OCI-LY3 (cell line): ENCODE data around the gene IRAG1.

Experiments used
- H2AFZ ChIP-seq: fragments of 200-600, 300-600 bp; shearing (Covaris generic); 2 replicates; pipeline ENCODE4 v1.6.0; 2014; ENCODE audit warnings: antibody characterized with exemption, low read depth, low read length
- H3K27ac ChIP-seq: fragments of 200-600, 300-600 bp; sonication (generic); 2 replicates; pipeline ENCODE4 v1.5.1; 2014; ENCODE audit warnings: mild to moderate bottlenecking, low read length, moderate library complexity, mixed read lengths
- H3K27me3 ChIP-seq: fragments of 200-600, 300-600 bp; sonication (generic); 2 replicates; pipeline ENCODE4 v1.6.1; 2014; ENCODE audit warnings: low read depth, low read length, mixed read lengths
- H3K36me3 ChIP-seq: fragments of 200-600, 300-600 bp; sonication (generic); replicated peaks from 2 replicates; pipeline ENCODE3; 2014; ENCODE audit warnings: low read depth, low read length, mixed read lengths
- H3K4me1 ChIP-seq: fragments of 300-600, 200-600 bp; sonication (generic); 2 replicates; pipeline ENCODE4 v1.6.1; 2014; ENCODE audit warnings: low read length, mixed read lengths
- H3K4me2 ChIP-seq: fragments of 200-600, 300-600 bp; sonication (generic); 2 replicates; pipeline ENCODE4 v1.6.1; 2014; ENCODE audit warnings: low read length, mixed read lengths
- H3K4me3 ChIP-seq: fragments of 300-600, 200-600 bp; sonication (generic); 2 replicates; pipeline ENCODE4 v1.5.1; 2014; ENCODE audit warnings: antibody characterized with exemption, mild to moderate bottlenecking, low read length, moderate library complexity
- H3K79me2 ChIP-seq: fragments of 300-600, 200-600 bp; shearing (Covaris generic); 2 replicates; pipeline ENCODE4 v1.6.1; 2014; ENCODE audit warnings: mild to moderate bottlenecking, low read length, mixed read lengths
- H3K9ac ChIP-seq: fragments of 300-600, 200-600 bp; shearing (Covaris generic); 2 replicates; pipeline ENCODE4 v1.6.0; 2014; ENCODE audit warnings: mild to moderate bottlenecking, low read length, moderate library complexity
- H3K9me3 ChIP-seq: fragments of 200-600, 300-600 bp; shearing (Covaris generic); 2 replicates; pipeline ENCODE4 v1.6.1; 2014; ENCODE audit warnings: low read length, mixed read lengths; ENCODE audit not compliant: insufficient read depth
- H4K20me1 ChIP-seq: fragments of 200-600, 300-600 bp; sonication (generic); 2 replicates; pipeline ENCODE4 v1.6.1; 2016; ENCODE audit warnings: low read length, mixed read lengths; ENCODE audit not compliant: insufficient read depth
- EZH2phosphoT487 ChIP-seq: fragments of 200-600 bp; shearing (Covaris generic); IDR thresholded peaks from 2 replicates; pipeline ENCODE4 v1.6.1; 2018; ENCODE audit warnings: antibody characterized with exemption, mixed run types, low read depth
- TF ChIP-seq, protein P1 (sequence below): fragments of 200-600, 300-600 bp; sonication (generic); IDR thresholded peaks from 2 replicates; pipeline ENCODE4 v1.5.1; 2014; ENCODE audit warnings: antibody characterized with exemption, low read length, low read depth

The IRAG1 gene

DNA sequence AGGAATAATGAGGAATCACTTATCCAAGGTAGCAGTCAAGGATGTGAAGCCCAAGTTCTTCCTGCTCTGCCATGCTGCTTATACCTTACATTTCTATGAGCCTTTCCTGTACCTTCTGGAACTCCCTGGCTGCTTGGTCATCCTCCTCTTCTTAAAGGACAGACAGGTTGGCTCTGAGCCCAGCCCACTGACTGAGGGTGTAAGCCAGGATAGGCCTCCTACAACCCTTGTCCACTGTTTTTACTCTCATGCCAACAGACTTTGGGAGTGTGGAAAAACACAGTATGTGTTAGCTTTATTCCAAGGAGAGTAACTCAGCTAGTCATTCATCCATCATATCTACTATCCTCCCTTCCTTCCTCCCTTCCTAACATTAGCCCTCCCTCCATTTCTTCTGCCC lies 47.5 kb downstream of the IRAG1 start:
- Histone ChIP-seq H3K4me2 (no peak overlapping the region), H3K9ac (no peak overlapping the region), H2AFZ (no peak overlapping the region)

DNA sequence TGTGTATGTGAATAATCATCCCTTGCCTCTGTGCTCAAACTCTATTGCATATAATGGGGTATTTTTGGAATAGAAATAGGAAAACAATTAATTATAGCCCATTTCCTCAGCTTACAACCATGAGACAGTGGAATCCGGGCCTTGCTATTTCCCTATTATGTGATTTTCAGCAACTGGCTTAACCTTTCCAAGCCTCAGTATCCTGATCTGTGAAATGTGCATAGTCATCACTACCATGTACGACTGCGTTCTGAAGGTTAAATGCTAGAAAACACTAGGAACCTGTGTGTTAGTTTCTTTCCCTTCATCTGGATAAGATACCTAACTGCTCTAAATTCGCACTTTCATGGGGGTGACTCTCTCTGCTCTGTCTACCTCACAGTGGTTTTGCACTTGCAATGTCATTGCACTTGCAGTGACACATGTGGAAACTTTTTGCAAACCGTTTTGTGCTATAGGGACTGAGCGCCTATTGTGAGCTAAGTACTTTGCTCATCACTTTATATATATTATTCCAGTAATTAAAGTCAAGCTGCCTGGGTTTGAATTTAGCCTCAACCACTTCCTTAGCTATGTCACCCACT lies 48.3 kb downstream of the IRAG1 start:
- Histone ChIP-seq H3K36me3 (no peaks in the 10 kb centered on the region), H3K27me3 (no peaks in the 10 kb centered on the region), H3K4me3 (no peak overlapping the region), H3K4me1 (peaks cover 23% of the 10 kb centered on the region), H2AFZ (no peak overlapping the region), H3K9me3 (no peaks in the 10 kb centered on the region), H3K9ac (no peak overlapping the region), H3K4me2 (no peak overlapping the region), H3K27ac (no peak overlapping the region), H3K79me2 (no peaks in the 10 kb centered on the region), H4K20me1 (no peaks in the 10 kb centered on the region)
- TF ChIP-seq, protein P1, sequence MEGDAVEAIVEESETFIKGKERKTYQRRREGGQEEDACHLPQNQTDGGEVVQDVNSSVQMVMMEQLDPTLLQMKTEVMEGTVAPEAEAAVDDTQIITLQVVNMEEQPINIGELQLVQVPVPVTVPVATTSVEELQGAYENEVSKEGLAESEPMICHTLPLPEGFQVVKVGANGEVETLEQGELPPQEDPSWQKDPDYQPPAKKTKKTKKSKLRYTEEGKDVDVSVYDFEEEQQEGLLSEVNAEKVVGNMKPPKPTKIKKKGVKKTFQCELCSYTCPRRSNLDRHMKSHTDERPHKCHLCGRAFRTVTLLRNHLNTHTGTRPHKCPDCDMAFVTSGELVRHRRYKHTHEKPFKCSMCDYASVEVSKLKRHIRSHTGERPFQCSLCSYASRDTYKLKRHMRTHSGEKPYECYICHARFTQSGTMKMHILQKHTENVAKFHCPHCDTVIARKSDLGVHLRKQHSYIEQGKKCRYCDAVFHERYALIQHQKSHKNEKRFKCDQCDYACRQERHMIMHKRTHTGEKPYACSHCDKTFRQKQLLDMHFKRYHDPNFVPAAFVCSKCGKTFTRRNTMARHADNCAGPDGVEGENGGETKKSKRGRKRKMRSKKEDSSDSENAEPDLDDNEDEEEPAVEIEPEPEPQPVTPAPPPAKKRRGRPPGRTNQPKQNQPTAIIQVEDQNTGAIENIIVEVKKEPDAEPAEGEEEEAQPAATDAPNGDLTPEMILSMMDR: no peak
- TF ChIP-seq EZH2phosphoT487: no peak

More for the DNA sequence above, 47.5 kb downstream of the IRAG1 start:
- Histone ChIP-seq H3K79me2 (no peaks in the 10 kb centered on the region), H3K4me3 (no peak overlapping the region), H3K9me3 (no peaks in the 10 kb centered on the region), H3K4me1 (peaks cover 16% of the 10 kb centered on the region), H3K36me3 (no peaks in the 10 kb centered on the region), H3K27ac (no peak overlapping the region), H3K27me3 (no peaks in the 10 kb centered on the region), H4K20me1 (no peaks in the 10 kb centered on the region)
- no peak for TF ChIP-seq EZH2phosphoT487
- TF ChIP-seq, protein P1: no peak
